GM23338 (cell line): ENCODE data around the gene TMEM131L.

Experiments used
- CREB1 ChIP-seq: fragments of 250-450 bp; sonication (Bioruptor Pico); IDR thresholded peaks from 2 replicates; pipeline ENCODE4 v1.5.0; 2020; ENCODE audit warnings: low read depth, mild to moderate bottlenecking, moderate library complexity
- ETS1 ChIP-seq: IDR thresholded peaks from 2 replicates; pipeline ENCODE4 v1.6.1; 2016; ENCODE audit warnings: antibody characterized with exemption
- EZH2 ChIP-seq: fragments of 200-600 bp; sonication (generic); IDR thresholded peaks from one replicate; pipeline ENCODE4 v1.8.0; 2017; ENCODE audit warnings: antibody characterized with exemption, mild to moderate bottlenecking, low read depth; ENCODE audit not compliant: unreplicated experiment
- EZH2phosphoT487 ChIP-seq: fragments of 200-600 bp; sonication (generic); IDR thresholded peaks from one replicate; pipeline ENCODE4 v1.8.1; 2018; ENCODE audit warnings: antibody characterized with exemption; ENCODE audit not compliant: unreplicated experiment
- JUNB ChIP-seq: IDR thresholded peaks from one replicate; pipeline ENCODE4 v1.6.1; 2016; ENCODE audit warnings: antibody characterized with exemption; ENCODE audit not compliant: unreplicated experiment
- NANOG ChIP-seq: IDR thresholded peaks from 2 replicates; pipeline ENCODE4 v1.6.1; 2016; ENCODE audit warnings: antibody characterized with exemption, borderline replicate concordance
- POLR2AphosphoS5 ChIP-seq: IDR thresholded peaks from 2 replicates; pipeline ENCODE4 v1.6.1; 2016; ENCODE audit warnings: antibody characterized with exemption, low read depth
- REST ChIP-seq: IDR thresholded peaks from one replicate; pipeline ENCODE4 v1.6.1; 2018; ENCODE audit warnings: antibody characterized with exemption; ENCODE audit not compliant: unreplicated experiment
- STAT1 ChIP-seq: IDR thresholded peaks from one replicate; pipeline ENCODE4 v1.6.1; 2016; ENCODE audit warnings: antibody characterized with exemption; ENCODE audit not compliant: unreplicated experiment
- ZNF331 ChIP-seq: fragments of 250-450 bp; sonication (Bioruptor Pico); IDR thresholded peaks from 2 replicates; pipeline ENCODE4 v1.5.0; 2020; ENCODE audit warnings: low read depth, mild to moderate bottlenecking, moderate library complexity
- ZNF462 ChIP-seq: fragments of 250-450 bp; sonication (Bioruptor Pico); IDR thresholded peaks from 2 replicates; pipeline ENCODE4 v1.5.0; 2020; ENCODE audit warnings: mild to moderate bottlenecking, moderate library complexity
- TF ChIP-seq, protein P1 (sequence below), 2 experiments: fragments of 200-600 bp in 1 of 2; sonication (generic) in 1 of 2; conservative IDR thresholded peaks; 2 replicates each; pipeline versions ENCODE4 v1.5.1 to v1.6.1; 2016 to 2017; ENCODE audit warnings: antibody characterized with exemption in 2 of 2, low read depth in 2 of 2, mild to moderate bottlenecking in 2 of 2, moderate library complexity in 1 of 2

GRCh38 chr4:153684971-153685371, 218.8 kb downstream of the TMEM131L start:
- TF ChIP-seq, protein P1, sequence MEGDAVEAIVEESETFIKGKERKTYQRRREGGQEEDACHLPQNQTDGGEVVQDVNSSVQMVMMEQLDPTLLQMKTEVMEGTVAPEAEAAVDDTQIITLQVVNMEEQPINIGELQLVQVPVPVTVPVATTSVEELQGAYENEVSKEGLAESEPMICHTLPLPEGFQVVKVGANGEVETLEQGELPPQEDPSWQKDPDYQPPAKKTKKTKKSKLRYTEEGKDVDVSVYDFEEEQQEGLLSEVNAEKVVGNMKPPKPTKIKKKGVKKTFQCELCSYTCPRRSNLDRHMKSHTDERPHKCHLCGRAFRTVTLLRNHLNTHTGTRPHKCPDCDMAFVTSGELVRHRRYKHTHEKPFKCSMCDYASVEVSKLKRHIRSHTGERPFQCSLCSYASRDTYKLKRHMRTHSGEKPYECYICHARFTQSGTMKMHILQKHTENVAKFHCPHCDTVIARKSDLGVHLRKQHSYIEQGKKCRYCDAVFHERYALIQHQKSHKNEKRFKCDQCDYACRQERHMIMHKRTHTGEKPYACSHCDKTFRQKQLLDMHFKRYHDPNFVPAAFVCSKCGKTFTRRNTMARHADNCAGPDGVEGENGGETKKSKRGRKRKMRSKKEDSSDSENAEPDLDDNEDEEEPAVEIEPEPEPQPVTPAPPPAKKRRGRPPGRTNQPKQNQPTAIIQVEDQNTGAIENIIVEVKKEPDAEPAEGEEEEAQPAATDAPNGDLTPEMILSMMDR (conservative IDR thresholded peaks at IDR 0.05; ENCODE audit: low read depth in 2 of 2) = no peak
- TF ChIP-seq NANOG = no peak
- no peak for TF ChIP-seq EZH2phosphoT487
- no peak for TF ChIP-seq POLR2AphosphoS5
- no peak for TF ChIP-seq ZNF331 (CRISPR knock-in tag)
- TF ChIP-seq REST = no peak
- no peak for TF ChIP-seq JUNB
- TF ChIP-seq EZH2 = no peak
- TF ChIP-seq CREB1 (CRISPR knock-in tag) = no peak
- no peak for TF ChIP-seq ETS1
- no peak for TF ChIP-seq STAT1
- no peak for TF ChIP-seq ZNF462 (CRISPR knock-in tag)
